H9 (cell line): Measurements from ENCODE around the gene RSPH9. TPM values are rescaled to one million over a fixed set of nuclear protein-coding genes. Genes with fewer than 3 reads are reported as not detected.
A peak's percentile ranks its signal among the peaks of the same experiment; 100 is the strongest.

Experiments
- DNase-seq: peaks from one replicate; pipeline ENCODE4 v3.0.0-alpha.2; 2017
- H2AFZ ChIP-seq: one replicate; pipeline ENCODE4 v1.6.1; 2013; ENCODE audit warnings: mild to moderate bottlenecking, low read length, control low read depth, moderate library complexity
- H2AK5ac ChIP-seq: 2 replicates; pipeline ENCODE4 v1.6.1; 2013; ENCODE audit warnings: low read length, control low read depth, mixed read lengths; ENCODE audit not compliant: insufficient read length
- H2BK120ac ChIP-seq: one replicate; pipeline ENCODE4 v1.6.1; 2013; ENCODE audit warnings: low read depth, mild to moderate bottlenecking, low read length, control low read depth, inconsistent platforms; ENCODE audit not compliant: poor library complexity, severe bottlenecking
- H2BK12ac ChIP-seq: 2 replicates; pipeline ENCODE4 v1.6.1; 2013; ENCODE audit warnings: low read length, control low read depth, mixed read lengths, low read depth; ENCODE audit not compliant: insufficient read length
- H2BK15ac ChIP-seq: 2 replicates; pipeline ENCODE4 v1.6.1; 2013; ENCODE audit warnings: low read depth, low read length, control low read depth
- H2BK20ac ChIP-seq: one replicate; pipeline ENCODE4 v1.6.1; 2013; ENCODE audit warnings: low read depth, mild to moderate bottlenecking, low read length, control low read depth, inconsistent platforms; ENCODE audit not compliant: poor library complexity, severe bottlenecking
- H2BK5ac ChIP-seq: 2 replicates; pipeline ENCODE4 v1.6.1; 2013; ENCODE audit warnings: low read length, control low read depth, mixed read lengths; ENCODE audit not compliant: insufficient read length
- H3K14ac ChIP-seq: 2 replicates; pipeline ENCODE4 v1.6.1; 2013; ENCODE audit warnings: low read length, control low read depth; ENCODE audit not compliant: insufficient read depth
- H3K18ac ChIP-seq: 2 replicates; pipeline ENCODE4 v1.6.1; 2013; ENCODE audit warnings: low read depth, mild to moderate bottlenecking, mixed read lengths, low read length, control low read depth; ENCODE audit not compliant: insufficient read length
- H3K23ac ChIP-seq: 2 replicates; pipeline ENCODE4 v1.6.1; 2013; ENCODE audit warnings: low read length, control low read depth, mixed read lengths, low read depth; ENCODE audit not compliant: insufficient read length
- H3K23me2 ChIP-seq: 2 replicates; pipeline ENCODE4 v1.6.1; 2013; ENCODE audit warnings: low read depth, mild to moderate bottlenecking, mixed read lengths, low read length, control low read depth; ENCODE audit not compliant: insufficient read length, poor library complexity, severe bottlenecking
- H3K27ac ChIP-seq: 2 replicates; pipeline ENCODE4 v1.5.1; 2013; ENCODE audit warnings: low read length, control low read depth, mixed read lengths, low read depth; ENCODE audit not compliant: insufficient read length
- H3K27me3 ChIP-seq: 2 replicates; pipeline ENCODE4 v1.6.1; 2013; ENCODE audit warnings: low read length, control low read depth, inconsistent platforms; ENCODE audit not compliant: insufficient read depth
- H3K4ac ChIP-seq: 2 replicates; pipeline ENCODE4 v1.6.1; 2013; ENCODE audit warnings: low read depth, mild to moderate bottlenecking, control low read depth, inconsistent platforms, low read length, moderate library complexity
- H3K4me1 ChIP-seq: 2 replicates; pipeline ENCODE4 v1.6.1; 2013; ENCODE audit warnings: low read length, control low read depth, inconsistent platforms; ENCODE audit not compliant: insufficient read depth
- H3K4me2 ChIP-seq: 2 replicates; pipeline ENCODE4 v1.6.1; 2013; ENCODE audit warnings: low read length, control low read depth, mixed read lengths; ENCODE audit not compliant: insufficient read length, insufficient read depth
- H3K56ac ChIP-seq: 2 replicates; pipeline ENCODE4 v1.6.1; 2013; ENCODE audit warnings: low read depth, mild to moderate bottlenecking, mixed read lengths, low read length, control low read depth; ENCODE audit not compliant: insufficient read length
- H3K79me1 ChIP-seq: 2 replicates; pipeline ENCODE4 v1.6.1; 2013; ENCODE audit warnings: low read depth, mild to moderate bottlenecking, moderate library complexity, low read length, control low read depth, inconsistent platforms; ENCODE audit not compliant: insufficient read depth, poor library complexity, severe bottlenecking
- H3K79me2 ChIP-seq: 2 replicates; pipeline ENCODE4 v1.6.1; 2013; ENCODE audit warnings: low read length, control low read depth, inconsistent platforms; ENCODE audit not compliant: insufficient read depth
- H3K9ac ChIP-seq: 2 replicates; pipeline ENCODE4 v1.6.1; 2013; ENCODE audit warnings: low read length, control low read depth, mixed read lengths; ENCODE audit not compliant: insufficient read length; ENCODE audit errors: extremely low read depth
- H3K9me3 ChIP-seq: one replicate; pipeline ENCODE4 v1.6.1; 2013; ENCODE audit warnings: low read depth, low read length, inconsistent platforms; ENCODE audit not compliant: control insufficient read depth
- H3T11ph ChIP-seq: one replicate; pipeline ENCODE4 v1.6.1; 2013; ENCODE audit warnings: mild to moderate bottlenecking, low read length, control low read depth, inconsistent platforms
- H4K20me1 ChIP-seq: one replicate; pipeline ENCODE4 v1.6.1; 2013; ENCODE audit not compliant: control insufficient read depth, insufficient read length, insufficient read depth
- H4K5ac ChIP-seq: 2 replicates; pipeline ENCODE4 v1.6.1; 2013; ENCODE audit warnings: low read depth, mild to moderate bottlenecking, mixed read lengths, low read length, control low read depth; ENCODE audit not compliant: insufficient read length
- H4K8ac ChIP-seq: replicated peaks from 2 replicates; pipeline ENCODE4 v1.6.1; 2013; ENCODE audit warnings: low read length, control low read depth, mixed read lengths, low read depth; ENCODE audit not compliant: insufficient read length
- H4K91ac ChIP-seq: 2 replicates; pipeline ENCODE4 v1.6.1; 2013; ENCODE audit warnings: low read depth, mild to moderate bottlenecking, moderate library complexity, mixed read lengths, low read length, control low read depth; ENCODE audit not compliant: insufficient read length
- H3K27ac Mint-ChIP-seq, 3 experiments: 2 replicates in 2 of 3; 3 replicates in 1 of 3; pipeline ENCODE4 v1.8.0; 2020 to 2021; ENCODE audit warnings: mixed read lengths in 3 of 3, mild to moderate bottlenecking in 1 of 3, moderate library complexity in 1 of 3
- H3K27me3 Mint-ChIP-seq: 2 replicates; pipeline ENCODE4 v1.8.0; 2021; ENCODE audit warnings: low read depth, mild to moderate bottlenecking, moderate library complexity, mixed read lengths
- H3K36me3 Mint-ChIP-seq, 3 experiments: 2 replicates in 2 of 3; 3 replicates in 1 of 3; pipeline ENCODE4 v1.8.0; 2020 to 2021; ENCODE audit warnings: low read depth in 3 of 3, mixed read lengths in 3 of 3; ENCODE audit not compliant: insufficient read depth in 1 of 3
- H3K4me1 Mint-ChIP-seq, 2 experiments: 2 replicates each; pipeline ENCODE4 v1.8.0; 2020; ENCODE audit warnings: mixed read lengths in 2 of 2
- H3K4me3 Mint-ChIP-seq, 2 experiments: 2 replicates in 1 of 2; 3 replicates in 1 of 2; pipeline ENCODE4 v1.8.0; 2020 to 2021; ENCODE audit warnings: mild to moderate bottlenecking in 2 of 2, mixed read lengths in 2 of 2, moderate library complexity in 1 of 2
- H3K9me3 Mint-ChIP-seq, 2 experiments: 2 replicates in 1 of 2; 3 replicates in 1 of 2; pipeline ENCODE4 v1.8.0; 2020; ENCODE audit warnings: mild to moderate bottlenecking in 2 of 2, mixed read lengths in 2 of 2, moderate library complexity in 1 of 2
- whole genome bisulfite sequencing: extraction: QIAGEN DNeasy Blood & Tissue Kit; methylation state at CpG from one replicate; pipeline ENCODE4 v1.1.7; 2013; ENCODE audit warnings: missing lambda C conversion rate, low lambda C conversion rate, mixed read lengths; ENCODE audit not compliant: insufficient read length; ENCODE audit errors: extremely low coverage; 5-methylcytosine and 5-hydroxymethylcytosine counted together
- total RNA-seq: library from RNA; stranded (reverse); gene quantifications from 2 replicates; pipeline ENCODE4 v1.2.1, GENCODE V29; 2021
- TF ChIP-seq, protein P1 (sequence below): fragments of 200-600 bp; sonication (generic); conservative IDR thresholded peaks from 3 replicates; pipeline ENCODE4 v1.8.0; 2021; ENCODE audit warnings: antibody characterized with exemption, mild to moderate bottlenecking

The RSPH9 gene
- total RNA-seq, 1 experiment from 2014 or later, result 0.39 TPM

- no peak overlapping the region for H2BK5ac ChIP-seq
- Mint-ChIP-seq H3K27me3 (no peaks in the 10 kb centered on the region; the same call in 1 of the 2 replicates), H3K4me1 (peaks cover 26 to 29% of the 10 kb centered on the region in 2 experiments), H3K27ac (peak overlapping the region; percentile 83 to 97 (median 91); a peak in 5 of 7 replicates), H3K36me3 (peaks cover 0 to 3% (median 0%) of the 10 kb centered on the region in 3 experiments; a peak in 2 of 7 replicates), H3K4me3 (peak overlapping the region; percentile 96 to 98), H3K9me3 (no peaks in the 10 kb centered on the region)
- 0 out of 2 replicates have a peak overlapping the region, but pooled peaks have one; percentile 2 for H3K14ac ChIP-seq
- no peak overlapping the region for H3T11ph ChIP-seq
- H3K79me2 ChIP-seq, result peaks cover 26% of the 10 kb centered on the region
- H4K20me1 ChIP-seq, result no peaks in the 10 kb centered on the region
- no peak overlapping the region for H3K27ac ChIP-seq
- H2AFZ ChIP-seq, result no peak overlapping the region
- H4K5ac ChIP-seq, result no peak overlapping the region
- peak overlapping the region; percentile 89 for H3K9ac ChIP-seq
- H3K9me3 ChIP-seq, result no peaks in the 10 kb centered on the region
- H3K18ac ChIP-seq, result no peak overlapping the region
- peaks cover 13% of the 10 kb centered on the region for H3K79me1 ChIP-seq
- H4K8ac ChIP-seq, result no peak overlapping the region
- no peak for DNase-seq
- H3K23me2 ChIP-seq, result peaks cover 8% of the 10 kb centered on the region
- H3K4me2 ChIP-seq, result peak overlapping the region; percentile 78
- H3K4ac ChIP-seq, result no peak overlapping the region
- H2BK12ac ChIP-seq, result no peak overlapping the region
- H2BK20ac ChIP-seq, result no peak overlapping the region
- H3K23ac ChIP-seq, result no peak overlapping the region
- H3K27me3 ChIP-seq, result no peaks in the 10 kb centered on the region
- TF ChIP-seq, protein P1, sequence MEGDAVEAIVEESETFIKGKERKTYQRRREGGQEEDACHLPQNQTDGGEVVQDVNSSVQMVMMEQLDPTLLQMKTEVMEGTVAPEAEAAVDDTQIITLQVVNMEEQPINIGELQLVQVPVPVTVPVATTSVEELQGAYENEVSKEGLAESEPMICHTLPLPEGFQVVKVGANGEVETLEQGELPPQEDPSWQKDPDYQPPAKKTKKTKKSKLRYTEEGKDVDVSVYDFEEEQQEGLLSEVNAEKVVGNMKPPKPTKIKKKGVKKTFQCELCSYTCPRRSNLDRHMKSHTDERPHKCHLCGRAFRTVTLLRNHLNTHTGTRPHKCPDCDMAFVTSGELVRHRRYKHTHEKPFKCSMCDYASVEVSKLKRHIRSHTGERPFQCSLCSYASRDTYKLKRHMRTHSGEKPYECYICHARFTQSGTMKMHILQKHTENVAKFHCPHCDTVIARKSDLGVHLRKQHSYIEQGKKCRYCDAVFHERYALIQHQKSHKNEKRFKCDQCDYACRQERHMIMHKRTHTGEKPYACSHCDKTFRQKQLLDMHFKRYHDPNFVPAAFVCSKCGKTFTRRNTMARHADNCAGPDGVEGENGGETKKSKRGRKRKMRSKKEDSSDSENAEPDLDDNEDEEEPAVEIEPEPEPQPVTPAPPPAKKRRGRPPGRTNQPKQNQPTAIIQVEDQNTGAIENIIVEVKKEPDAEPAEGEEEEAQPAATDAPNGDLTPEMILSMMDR, result no peak
- H2BK15ac ChIP-seq, result no peak overlapping the region
- H3K4me1 ChIP-seq, result no peaks in the 10 kb centered on the region; the same call in 1 of the 2 replicates
- no peak overlapping the region for H2AK5ac ChIP-seq
- WGBS, result no CpG with 5 or more reads among the region's 10 CpGs
- H2BK120ac ChIP-seq, result no peak overlapping the region
- no peak overlapping the region for H4K91ac ChIP-seq
- H3K56ac ChIP-seq, result peak overlapping the region; percentile 9
These were observed 42.2 kb downstream of the RSPH9 start for GRCh38 chr6:43687079-43687436.
